GM12878 (cell line): ENCODE measurements around the gene AKAP11.

Experiments used
- BCLAF1 ChIP-seq: fragments of 450-650 bp; IDR thresholded peaks from 2 replicates; pipeline ENCODE4 v1.6.1; 2017; ENCODE audit warnings: antibody characterized with exemption, mild to moderate bottlenecking, moderate library complexity
- CREB1 ChIP-seq: IDR thresholded peaks from 2 replicates; pipeline ENCODE4 v1.6.1; 2012; ENCODE audit warnings: low read depth, mild to moderate bottlenecking, inconsistent platforms
- CTCF ChIP-seq, 3 experiments: IDR thresholded peaks in 2 of 3; conservative IDR thresholded peaks in 1 of 3; 2 replicates each; pipeline ENCODE4 v1.5.1; 2011; ENCODE audit warnings: low read depth in 3 of 3, low read length in 3 of 3, mild to moderate bottlenecking in 3 of 3, control low read depth in 2 of 3, moderate library complexity in 2 of 3, inconsistent platforms in 1 of 3, mixed read lengths in 1 of 3; ENCODE audit not compliant: control insufficient read depth in 2 of 3, insufficient read depth in 1 of 3; ENCODE audit errors: extremely low read depth in 1 of 3
- HDGF ChIP-seq: fragments of 450-650 bp; IDR thresholded peaks from 2 replicates; pipeline ENCODE4 v1.6.1; 2016; ENCODE audit warnings: antibody characterized with exemption
- PBX3 ChIP-seq: IDR thresholded peaks from 2 replicates; pipeline ENCODE4 v1.6.1; 2011; ENCODE audit warnings: mild to moderate bottlenecking, low read depth, low read length, moderate library complexity; ENCODE audit not compliant: insufficient replicate concordance
- RAD21 ChIP-seq: IDR thresholded peaks from 2 replicates; pipeline ENCODE4 v1.6.1; 2011; ENCODE audit warnings: mild to moderate bottlenecking, low read depth, low read length, moderate library complexity; ENCODE audit not compliant: insufficient read depth

GRCh38 chr13:42361701-42362100 is 89.7 kb downstream of the AKAP11 start:
- TF ChIP-seq CTCF (IDR thresholded peaks at IDR 0.05 in 2 of 3, conservative IDR thresholded peaks at IDR 0.05 in 1 of 3; ENCODE audit: control insufficient read depth in 2 of 3, extremely low read depth in 1 of 3, insufficient read depth in 1 of 3, low read depth in 3 of 3, low read length in 3 of 3) (no peak), BCLAF1 (no peak), RAD21 (no peak), HDGF (no peak), PBX3 (no peak), CREB1 (no peak)
